Dendritic cell treated with granulocyte-macrophage colony-stimulating factor and Interleukin-4, amounts not matched to agents 40 ng/mL and 50 ng/mL, for 4 days (primary cell): ENCODE data around the gene PTPRN2.

Experiments
- H3K27ac Mint-ChIP-seq: one replicate; pipeline ENCODE4 v1.8.0; 2022; ENCODE audit warnings: mild to moderate bottlenecking, mixed read lengths
- H3K27me3 Mint-ChIP-seq: one replicate; pipeline ENCODE4 v1.8.0; 2022; ENCODE audit warnings: mild to moderate bottlenecking, mixed read lengths
- H3K36me3 Mint-ChIP-seq: one replicate; pipeline ENCODE4 v1.8.0; 2022; ENCODE audit warnings: low read depth, mixed read lengths
- H3K4me1 Mint-ChIP-seq: one replicate; pipeline ENCODE4 v1.8.0; 2022; ENCODE audit warnings: low read depth, mixed read lengths
- H3K4me3 Mint-ChIP-seq: one replicate; pipeline ENCODE4 v1.8.0; 2022; ENCODE audit warnings: mild to moderate bottlenecking, moderate library complexity, mixed read lengths
- H3K9me3 Mint-ChIP-seq: one replicate; pipeline ENCODE4 v1.8.0; 2022; ENCODE audit warnings: mixed read lengths
- intact Hi-C: fragments of 100-400 bp; cut with micrococcal nuclease; formaldehyde crosslinking; loops from one replicate; pipeline ENCODE4 v1.15.0; 2022

PTPRN2 gene

DNA sequence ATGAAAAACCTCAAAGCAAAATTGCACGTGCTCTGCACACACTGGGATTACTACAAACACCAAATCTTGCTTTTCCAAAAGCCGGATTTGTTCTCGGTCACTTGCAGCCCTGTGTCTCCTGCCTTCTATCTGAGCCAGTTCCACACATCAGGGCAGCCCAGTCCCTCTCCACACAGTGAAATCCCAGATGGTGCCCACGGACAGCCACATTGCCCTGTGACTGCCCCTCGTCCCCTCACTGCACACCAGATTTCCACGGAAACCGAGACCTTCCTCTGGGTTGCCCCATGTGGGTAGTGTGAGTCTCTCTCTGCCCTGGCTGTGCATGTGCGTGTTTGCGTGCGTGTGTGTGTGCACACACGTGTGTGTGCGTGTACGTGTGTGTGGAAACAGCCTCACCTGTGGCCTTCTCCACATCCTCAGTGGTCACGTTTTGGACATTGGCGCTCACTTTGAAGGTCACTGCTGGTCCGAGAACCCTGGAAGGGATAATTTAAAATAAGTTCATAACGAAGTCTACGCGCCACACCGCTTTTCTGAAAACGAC lies 506.7 kb downstream of the PTPRN2 start:
- H3K27ac Mint-ChIP-seq: no peak overlapping the region
- no peaks in the 10 kb centered on the region for H3K4me1 Mint-ChIP-seq
- H3K27me3 Mint-ChIP-seq: no peaks in the 10 kb centered on the region
- no peaks in the 10 kb centered on the region for H3K36me3 Mint-ChIP-seq
- H3K4me3 Mint-ChIP-seq: no peak overlapping the region
- intact Hi-C loops: no loop called here
- H3K9me3 Mint-ChIP-seq: peaks cover 31% of the 10 kb centered on the region

DNA sequence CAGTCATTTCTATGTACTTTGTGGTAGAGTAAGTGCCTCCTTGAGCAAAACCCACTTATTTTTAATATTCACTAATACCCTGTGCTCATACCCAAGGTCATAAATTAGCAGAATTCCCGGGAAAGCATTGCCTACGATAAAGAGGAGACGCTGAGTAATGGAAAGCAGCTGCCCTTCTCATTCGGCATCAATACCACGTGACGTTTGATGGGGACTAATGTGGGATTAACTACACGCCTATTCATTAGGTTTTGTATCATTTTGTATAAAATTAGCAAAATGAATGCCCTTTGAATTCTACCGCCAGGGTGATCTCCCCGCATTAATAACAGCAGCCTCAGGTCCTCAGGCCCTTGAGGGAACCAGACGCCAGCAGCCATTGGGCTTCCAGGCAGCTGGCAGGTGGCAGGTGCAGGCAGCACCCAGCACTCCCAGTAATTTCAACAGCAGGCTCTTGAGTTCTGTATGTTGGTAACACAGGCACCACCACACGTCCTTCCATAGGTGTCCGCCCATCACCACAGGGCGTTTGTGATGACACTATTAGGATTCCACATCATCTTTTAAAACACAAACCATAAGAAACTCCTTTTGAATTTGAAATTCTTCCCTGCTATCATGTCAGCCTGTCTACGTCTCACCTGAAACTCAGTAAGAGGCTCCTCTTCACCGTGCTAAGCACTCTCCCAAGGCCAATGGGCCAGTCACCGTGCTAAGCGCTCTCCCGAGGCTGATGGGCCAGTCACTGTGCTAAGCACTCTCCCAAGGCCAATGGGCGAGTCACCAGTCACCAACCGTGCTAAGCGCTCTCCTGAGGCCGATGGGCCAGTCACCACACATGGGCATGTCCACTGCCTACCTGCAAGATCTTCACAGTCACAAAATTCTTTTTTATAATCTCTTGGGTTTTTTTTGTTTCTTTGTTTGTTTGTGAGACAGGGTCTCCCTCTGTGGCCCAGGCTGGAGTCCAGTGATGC lies 509.4 kb downstream of the PTPRN2 start:
- peaks cover 7% of the 10 kb centered on the region for H3K9me3 Mint-ChIP-seq
- H3K4me3 Mint-ChIP-seq: no peak overlapping the region
- H3K4me1 Mint-ChIP-seq: no peaks in the 10 kb centered on the region
- H3K27ac Mint-ChIP-seq: no peak overlapping the region
- intact Hi-C loops: no loop called here
- H3K36me3 Mint-ChIP-seq: no peaks in the 10 kb centered on the region
- H3K27me3 Mint-ChIP-seq: no peaks in the 10 kb centered on the region

DNA sequence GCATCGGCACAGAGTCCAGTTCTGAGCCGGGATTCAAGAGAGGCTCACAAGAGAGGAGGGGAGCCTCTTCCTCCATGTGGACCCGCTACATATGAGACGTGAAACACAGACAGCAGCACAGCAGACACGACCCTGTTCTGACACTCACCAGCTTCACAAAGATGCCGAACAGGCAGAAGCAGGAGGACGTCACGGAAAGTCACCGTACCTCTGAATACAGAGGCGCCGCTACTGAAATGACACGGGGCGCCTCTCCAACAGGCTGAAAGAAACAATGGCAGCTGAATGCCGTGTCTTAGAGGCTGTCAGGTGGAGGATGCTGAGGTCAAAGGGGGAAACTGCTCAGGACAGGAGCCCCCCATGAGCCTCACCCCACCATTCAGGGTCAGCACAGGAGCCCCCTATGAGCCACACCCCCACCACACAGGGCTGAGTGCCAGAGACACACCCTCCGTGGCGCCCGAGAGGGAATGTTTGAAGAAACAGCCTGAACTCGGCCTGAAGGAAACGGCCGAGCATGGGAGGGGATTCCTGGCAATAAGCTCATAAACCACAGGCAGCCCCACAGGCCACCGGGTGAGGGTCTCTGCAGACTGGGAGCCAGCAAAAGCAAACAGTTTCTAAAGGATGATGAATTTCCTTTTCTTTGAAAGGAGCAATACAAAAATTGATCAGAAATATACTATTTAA lies 510.3 kb downstream of the PTPRN2 start:
- Mint-ChIP-seq H3K27ac (no peak overlapping the region), H3K36me3 (no peaks in the 10 kb centered on the region), H3K4me1 (no peaks in the 10 kb centered on the region), H3K4me3 (no peak overlapping the region), H3K27me3 (no peaks in the 10 kb centered on the region), H3K9me3 (no peaks in the 10 kb centered on the region)
- intact Hi-C loops: no loop called here

DNA sequence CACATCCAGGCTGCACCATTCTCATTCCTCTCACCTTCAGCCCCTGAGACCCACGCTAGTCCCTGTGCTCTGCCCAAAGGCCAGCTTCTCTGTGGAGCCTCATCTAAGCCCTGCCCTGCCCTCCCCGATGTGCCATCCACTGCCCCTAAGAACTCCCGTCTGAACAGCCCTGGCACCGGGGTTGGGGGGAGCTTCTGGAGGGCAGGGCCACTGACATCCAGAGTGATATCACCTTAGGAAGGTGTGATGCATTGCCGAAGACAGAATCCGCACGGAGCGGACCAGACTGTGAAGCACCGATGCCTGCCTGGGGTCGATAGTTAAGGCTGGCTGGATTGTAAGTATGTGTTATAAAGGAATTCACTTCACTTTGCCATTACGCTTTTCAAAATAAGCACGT lies 511.0 kb downstream of the PTPRN2 start:
- no peaks in the 10 kb centered on the region for H3K36me3 Mint-ChIP-seq
- H3K9me3 Mint-ChIP-seq: peaks cover 1% of the 10 kb centered on the region

DNA sequence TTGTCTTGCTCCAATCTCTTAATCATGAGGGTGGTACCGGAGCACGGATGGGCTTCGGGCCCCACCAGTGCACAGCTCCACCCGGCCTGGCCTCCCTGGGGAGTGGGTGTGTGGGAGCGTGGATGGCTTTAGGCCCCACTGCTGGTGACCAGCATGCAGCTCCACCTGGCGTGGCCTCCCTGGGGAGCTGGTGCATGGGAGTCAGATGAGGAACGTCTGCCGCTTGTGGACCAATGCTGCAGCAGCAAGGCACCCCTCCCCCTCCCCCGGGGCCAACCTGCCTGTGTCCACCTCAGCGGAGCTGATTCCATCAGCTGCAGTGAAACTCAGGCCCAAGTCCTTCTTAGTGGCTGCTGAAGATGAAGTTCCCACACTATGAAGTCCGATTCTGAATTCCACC lies 511.4 kb downstream of the PTPRN2 start:
- H3K4me3 Mint-ChIP-seq: no peak overlapping the region
- H3K27me3 Mint-ChIP-seq: no peaks in the 10 kb centered on the region
- H3K4me1 Mint-ChIP-seq: no peaks in the 10 kb centered on the region
- H3K36me3 Mint-ChIP-seq: no peaks in the 10 kb centered on the region
- H3K9me3 Mint-ChIP-seq: peaks cover 6% of the 10 kb centered on the region
- H3K27ac Mint-ChIP-seq: no peak overlapping the region
- intact Hi-C loops: no loop called here

More for the DNA sequence above, 511.0 kb downstream of the PTPRN2 start:
- intact Hi-C loops: no loop called here
- Mint-ChIP-seq H3K27me3 (no peaks in the 10 kb centered on the region), H3K4me3 (no peak overlapping the region), H3K4me1 (no peaks in the 10 kb centered on the region), H3K27ac (no peak overlapping the region)

DNA sequence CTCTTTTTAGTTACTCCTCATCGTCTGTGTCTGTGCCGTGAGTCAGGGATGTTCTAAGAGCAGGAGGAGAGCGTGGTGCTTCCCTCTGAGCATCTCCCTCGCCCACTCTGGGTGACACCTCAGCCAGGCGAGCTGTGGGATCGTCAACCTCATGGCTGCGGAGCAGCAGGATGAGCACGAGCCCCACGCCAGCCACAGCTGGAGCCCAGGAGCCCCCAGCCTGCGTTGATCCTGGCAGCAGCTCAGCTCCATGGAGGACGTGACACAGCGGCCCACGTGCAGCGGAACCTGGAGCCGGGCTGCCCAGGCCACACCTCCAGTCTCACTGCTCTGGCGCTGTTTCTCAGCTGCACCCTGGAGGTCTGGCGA lies 512.0 kb downstream of the PTPRN2 start:
- no peak overlapping the region for H3K27ac Mint-ChIP-seq
- peaks cover 12% of the 10 kb centered on the region for H3K9me3 Mint-ChIP-seq
- no peaks in the 10 kb centered on the region for H3K27me3 Mint-ChIP-seq
- no peaks in the 10 kb centered on the region for H3K4me1 Mint-ChIP-seq
- H3K36me3 Mint-ChIP-seq: no peaks in the 10 kb centered on the region
- H3K4me3 Mint-ChIP-seq: no peak overlapping the region
- intact Hi-C loops: no loop called here

DNA sequence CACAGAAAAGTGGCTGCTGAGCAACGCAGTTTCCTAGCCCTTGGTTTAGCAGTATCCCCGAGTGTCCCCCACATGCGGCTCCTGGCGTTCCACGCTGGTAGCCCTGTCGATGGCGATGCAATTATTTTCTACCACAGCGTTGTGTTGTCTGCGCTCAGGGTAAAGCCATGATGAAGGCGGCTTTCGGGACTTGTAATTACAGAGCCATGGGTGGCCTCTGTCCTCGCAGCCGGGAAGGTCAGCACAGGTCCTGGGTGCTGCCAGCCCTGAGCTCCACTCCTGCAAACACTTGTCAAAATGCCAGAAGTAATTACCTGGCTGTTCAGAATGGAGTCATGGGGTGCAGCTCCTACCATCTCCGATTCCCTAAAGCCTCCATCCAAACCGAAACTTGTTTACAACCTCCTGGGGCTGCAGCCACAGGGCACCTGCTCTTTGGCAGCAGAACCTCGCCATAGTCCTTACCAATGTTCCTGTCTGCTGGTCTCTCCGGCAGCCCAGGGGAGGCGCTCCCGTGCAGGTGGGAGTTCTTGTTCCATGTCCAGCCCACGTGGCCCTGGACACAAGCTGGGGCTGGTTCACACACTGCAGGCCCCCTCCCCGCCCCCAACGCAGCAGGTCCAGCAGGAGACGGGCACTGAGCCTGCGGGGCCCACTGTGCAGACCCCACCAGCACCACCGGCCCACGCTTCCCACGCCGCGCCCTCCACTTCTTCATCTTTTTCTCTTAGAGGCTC lies 512.6 kb downstream of the PTPRN2 start:
- Mint-ChIP-seq H3K27me3 (no peaks in the 10 kb centered on the region), H3K4me1 (no peaks in the 10 kb centered on the region), H3K27ac (no peak overlapping the region), H3K9me3 (peaks cover 17% of the 10 kb centered on the region), H3K4me3 (no peak overlapping the region), H3K36me3 (no peaks in the 10 kb centered on the region)
- intact Hi-C loops: no loop called here

DNA sequence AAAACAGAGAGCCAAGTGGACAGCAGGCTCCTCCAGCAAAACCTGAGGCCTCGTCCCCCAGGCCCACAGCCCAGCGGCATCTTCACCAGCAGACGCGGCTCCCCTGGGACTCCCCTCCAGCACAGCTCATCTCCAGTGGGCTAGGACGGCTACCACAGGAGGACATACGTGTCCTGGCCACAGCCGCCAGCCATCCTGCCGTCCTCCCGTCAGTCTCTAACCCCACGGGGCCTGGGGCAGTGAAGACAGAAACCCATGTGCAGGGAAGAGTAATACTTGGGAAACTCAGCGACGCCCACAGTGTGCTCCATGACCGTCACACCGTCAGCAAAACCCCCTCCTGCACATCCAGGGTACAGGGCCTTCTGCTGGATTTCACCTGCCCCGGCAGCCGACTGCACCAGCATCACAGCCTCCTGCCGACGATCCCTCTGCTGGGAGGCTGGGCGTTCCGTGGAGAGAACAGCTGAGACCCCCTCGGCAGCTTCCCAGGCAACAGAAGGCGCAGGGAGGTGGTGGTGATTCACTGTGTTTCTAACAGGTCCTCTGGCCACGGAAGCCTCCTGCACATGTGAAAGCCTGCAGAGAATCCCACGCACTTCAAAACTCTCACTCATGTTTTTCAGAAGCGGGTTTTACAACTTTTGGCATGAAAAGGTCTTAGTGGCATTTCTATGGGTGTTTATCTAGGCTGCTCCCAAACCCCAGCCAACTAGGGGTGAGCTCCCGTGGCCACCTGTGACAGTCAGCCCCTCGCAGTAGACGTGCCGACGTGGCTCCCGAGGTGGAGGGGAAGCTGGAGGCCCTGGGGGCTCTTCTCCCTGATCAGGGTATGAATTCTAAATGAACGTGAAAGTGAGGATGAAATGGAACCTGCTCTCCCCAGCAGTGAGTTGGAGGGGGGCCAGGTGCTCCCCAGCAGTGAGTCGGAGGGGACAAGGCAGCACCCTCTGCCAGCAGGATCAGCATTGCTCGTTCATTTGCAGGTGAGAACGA lies 513.5 kb downstream of the PTPRN2 start:
- H3K36me3 Mint-ChIP-seq: no peaks in the 10 kb centered on the region

DNA sequence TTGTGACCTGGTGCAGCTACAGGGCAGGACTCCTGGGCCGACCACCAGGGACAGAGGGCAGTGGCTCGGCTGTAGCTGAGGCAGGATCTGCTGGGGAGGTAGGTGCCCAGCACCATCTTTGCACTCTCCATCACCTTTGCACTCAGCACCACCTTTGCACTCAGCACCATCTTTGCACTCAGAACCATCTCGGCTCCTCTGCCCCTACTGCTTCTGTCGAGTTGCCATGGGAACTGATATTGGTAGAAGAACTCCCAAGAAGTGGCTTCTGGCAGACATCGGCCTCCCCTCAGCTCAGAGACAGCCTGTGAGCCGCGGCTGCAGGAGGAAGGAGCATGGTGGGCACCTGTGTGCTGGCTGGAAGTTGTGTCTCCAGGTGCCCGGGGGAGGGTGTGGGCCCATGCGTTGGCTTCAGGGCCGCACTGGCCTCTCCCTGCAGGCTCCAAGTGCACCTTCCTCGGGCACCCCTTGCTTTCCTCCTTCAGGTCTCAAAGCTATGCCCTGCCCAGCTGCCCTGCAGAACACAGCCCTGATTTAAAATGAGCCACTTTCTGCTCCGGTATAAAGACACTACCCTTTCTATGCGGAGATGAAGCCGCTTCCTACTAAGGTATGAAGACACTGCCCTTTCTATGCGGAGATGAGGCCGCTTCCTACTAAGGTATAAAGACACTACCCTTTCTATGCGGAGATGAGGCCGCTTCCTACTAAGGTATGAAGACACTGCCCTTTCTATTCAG lies 514.5 kb downstream of the PTPRN2 start:
- peaks cover 20% of the 10 kb centered on the region for H3K9me3 Mint-ChIP-seq
- H3K36me3 Mint-ChIP-seq: no peaks in the 10 kb centered on the region
- H3K4me1 Mint-ChIP-seq: no peaks in the 10 kb centered on the region
- intact Hi-C loops: no loop called here
- H3K27ac Mint-ChIP-seq: no peak overlapping the region
- no peak overlapping the region for H3K4me3 Mint-ChIP-seq
- no peaks in the 10 kb centered on the region for H3K27me3 Mint-ChIP-seq

More for the DNA sequence above, 513.5 kb downstream of the PTPRN2 start:
- H3K4me1 Mint-ChIP-seq: no peaks in the 10 kb centered on the region
- no peak overlapping the region for H3K4me3 Mint-ChIP-seq
- intact Hi-C loops: no loop called here
- H3K9me3 Mint-ChIP-seq: peaks cover 20% of the 10 kb centered on the region
- H3K27ac Mint-ChIP-seq: no peak overlapping the region
- H3K27me3 Mint-ChIP-seq: no peaks in the 10 kb centered on the region

DNA sequence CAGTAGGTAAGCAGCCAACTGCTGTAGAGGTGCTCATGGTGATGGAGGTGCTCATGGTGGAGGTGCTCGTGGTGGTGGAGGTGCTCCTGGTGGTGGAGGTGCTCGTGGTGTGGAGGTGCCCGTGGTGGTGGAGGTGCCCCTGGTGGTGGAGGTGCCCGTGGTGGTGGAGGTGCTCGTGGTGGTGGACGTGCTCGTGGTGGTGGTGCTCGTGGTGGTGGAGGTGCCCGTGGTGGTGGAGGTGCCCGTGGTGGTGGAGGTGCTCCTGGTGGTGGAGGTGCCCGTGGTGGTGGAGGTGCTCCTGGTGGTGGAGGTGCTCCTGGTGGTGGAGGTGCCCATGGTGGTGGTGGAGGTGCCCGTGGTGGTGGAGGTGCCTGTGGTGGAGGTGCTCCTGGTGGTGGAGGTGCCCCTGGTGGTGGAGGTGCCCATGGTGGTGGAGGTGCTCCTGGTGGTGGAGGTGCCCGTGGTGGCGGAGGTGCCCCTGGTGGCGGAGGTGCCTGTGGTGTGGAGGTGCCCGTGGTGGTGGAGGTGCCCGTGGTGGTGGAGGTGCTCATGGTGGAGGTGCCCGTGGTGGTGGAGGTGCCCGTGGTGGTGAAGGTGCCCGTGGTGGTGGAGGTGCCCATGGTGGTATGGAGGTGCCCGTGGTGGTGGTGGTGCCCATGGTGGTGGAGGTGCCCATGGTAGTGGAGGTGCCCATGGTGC lies 517.3 kb downstream of the PTPRN2 start:
- intact Hi-C loops: no loop called here
- H3K4me3 Mint-ChIP-seq: no peak overlapping the region
- peaks cover 20% of the 10 kb centered on the region for H3K9me3 Mint-ChIP-seq
- H3K36me3 Mint-ChIP-seq: no peaks in the 10 kb centered on the region
- no peaks in the 10 kb centered on the region for H3K4me1 Mint-ChIP-seq
- no peaks in the 10 kb centered on the region for H3K27me3 Mint-ChIP-seq
- no peak overlapping the region for H3K27ac Mint-ChIP-seq

DNA sequence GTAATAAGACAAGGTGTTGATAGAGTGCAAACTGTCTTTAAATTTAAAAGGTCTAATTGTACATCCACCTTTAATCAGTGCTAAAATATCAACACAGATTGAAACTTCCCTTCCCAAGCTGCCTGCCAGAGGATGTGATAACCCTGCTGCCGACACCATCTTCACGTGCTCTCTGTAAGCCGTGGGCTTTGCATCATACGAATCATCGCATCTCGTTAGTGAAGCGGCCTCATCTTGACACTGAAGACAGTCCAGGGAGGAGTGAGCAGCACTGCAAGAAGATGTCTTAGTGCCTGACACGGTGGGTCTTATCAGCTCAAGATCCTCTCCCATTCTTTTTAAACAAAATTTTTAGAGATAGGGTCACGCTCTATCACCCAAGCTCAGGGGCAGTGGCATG lies 518.8 kb downstream of the PTPRN2 start:
- peaks cover 20% of the 10 kb centered on the region for H3K9me3 Mint-ChIP-seq
- H3K4me3 Mint-ChIP-seq: no peak overlapping the region
- no peaks in the 10 kb centered on the region for H3K4me1 Mint-ChIP-seq
- no peaks in the 10 kb centered on the region for H3K27me3 Mint-ChIP-seq
- intact Hi-C loops: no loop called here
- H3K27ac Mint-ChIP-seq: no peak overlapping the region
- H3K36me3 Mint-ChIP-seq: no peaks in the 10 kb centered on the region

DNA sequence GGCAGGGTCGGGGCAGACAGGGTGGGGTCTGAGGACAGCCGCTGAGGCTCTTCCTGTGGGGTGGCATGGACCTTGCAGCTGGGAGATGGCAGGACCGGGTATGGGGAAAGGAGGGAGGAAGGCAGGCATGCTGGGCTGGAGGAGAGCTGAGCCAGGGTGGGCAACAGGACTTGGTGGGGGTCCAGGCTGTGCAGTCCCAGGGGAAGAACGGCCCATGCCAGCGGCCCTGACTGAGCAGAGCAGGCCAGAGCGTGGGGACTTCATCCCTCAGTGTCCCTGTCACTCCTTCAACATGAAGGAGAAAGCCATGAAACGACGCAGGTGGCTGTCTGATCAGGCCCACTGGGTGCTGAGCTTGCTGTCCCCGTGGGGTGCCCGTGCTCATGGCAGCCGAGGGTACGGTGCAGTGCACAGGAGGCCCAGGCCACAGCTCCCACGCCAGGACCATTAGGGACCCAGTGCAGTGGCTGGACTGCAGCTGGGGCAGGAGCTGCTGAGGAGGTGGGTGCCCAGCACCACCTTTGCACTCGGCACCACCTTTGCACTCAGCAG lies 519.6 kb downstream of the PTPRN2 start:
- Mint-ChIP-seq H3K4me3 (no peak overlapping the region), H3K36me3 (no peaks in the 10 kb centered on the region), H3K27ac (no peak overlapping the region), H3K9me3 (peaks cover 20% of the 10 kb centered on the region), H3K27me3 (no peaks in the 10 kb centered on the region), H3K4me1 (no peaks in the 10 kb centered on the region)
- intact Hi-C loops: no loop called here
